Measurements from ENCODE around the gene C1QA. TPM values are rescaled to one million over a fixed set of nuclear protein-coding genes. Genes with fewer than 3 reads are reported as not detected.

The C1QA gene
- total RNA-seq, 6 experiments from 2014 or later, result 66.3 to 227 (median 75.0) TPM

- intact Hi-C loops (cut with DNase I), result loop anchor here in 1 of 2 donors (10.0 kb wide), 1 partner anchor 199 kb away; no protein-coding TSS in a partner anchor
- Histone ChIP-seq H3K4me1 (no peaks in the 10 kb centered on the region), H3K36me3 (no peaks in the 10 kb centered on the region), H3K27me3 (no peaks in the 10 kb centered on the region), H3K27ac (no peak overlapping the region), H3K4me3 (no peak overlapping the region), H3K9me3 (no peaks in the 10 kb centered on the region)
- DNase-seq (no peak), ATAC-seq (no peak)
- TF ChIP-seq POLR2A (IDR thresholded peaks at IDR 0.05) (no peak), CTCF (IDR thresholded peaks at IDR 0.05) (no peak)
- WGBS (ENCODE audit: insufficient coverage, low coverage, low lambda C conversion rate, missing lambda C conversion rate), result 65% methylated on average over 9 of the region's 10 CpGs
These were observed 49.2 kb downstream of the C1QA start for GRCh38 chr1:22685591-22686059.

- Histone ChIP-seq H3K36me3 (no peaks in the 10 kb centered on the region), H3K4me3 (no peak overlapping the region), H3K27ac (no peak overlapping the region), H3K9me3 (no peaks in the 10 kb centered on the region), H3K4me1 (no peaks in the 10 kb centered on the region), H3K27me3 (no peaks in the 10 kb centered on the region)
- intact Hi-C loops (cut with DNase I), result loop anchor here in 1 of 2 donors (10.0 kb wide), 1 partner anchor 198 kb away; no protein-coding TSS in a partner anchor
- no peak for TF ChIP-seq POLR2A (IDR thresholded peaks at IDR 0.05)
- TF ChIP-seq CTCF (IDR thresholded peaks at IDR 0.05), result no peak
- WGBS (ENCODE audit: insufficient coverage, low coverage, low lambda C conversion rate, missing lambda C conversion rate), result 45% methylated on average over 2 of the region's 2 CpGs
- ATAC-seq, result no peak
- DNase-seq, result no peak
These were observed 50.8 kb downstream of the C1QA start for GRCh38 chr1:22687191-22687590.

- DNase-seq (no peak), ATAC-seq (no peak)
- Histone ChIP-seq H3K9me3 (no peaks in the 10 kb centered on the region), H3K27me3 (no peaks in the 10 kb centered on the region), H3K36me3 (no peaks in the 10 kb centered on the region), H3K4me3 (no peak overlapping the region), H3K27ac (no peak overlapping the region), H3K4me1 (no peaks in the 10 kb centered on the region)
- intact Hi-C loops (cut with DNase I), result loop anchor here in 1 of 2 donors (10.0 kb wide), 1 partner anchor 196 kb away; no protein-coding TSS in a partner anchor
- no peak for TF ChIP-seq CTCF (IDR thresholded peaks at IDR 0.05)
- TF ChIP-seq POLR2A (IDR thresholded peaks at IDR 0.05), result no peak
These were observed 52.0 kb downstream of the C1QA start for GRCh38 chr1:22688466-22688865.

Small RNA genes within 50 kb of the gene (microRNA-seq; reads per million reads assigned to microRNA genes)
- gene MIR6127, result 0 reads per million in 2 donors

Small RNA genes within 50 kb of the gene (small RNA-seq; reads per million reads assigned to genes)
- 0 reads per million in 2 experiments for gene MIR6127

Other genes starting within 250 kb of the C1QA start
- gene ZBTB40, start 184.8 kb upstream of the C1QA start, total RNA-seq, result 1 to 10 TPM; 6.2 to 7.6 (median 7.0) TPM
- gene EPHA8, start 73.1 kb upstream of the C1QA start, total RNA-seq, result not detected
- gene C1QC, start 7.0 kb downstream of the C1QA start, total RNA-seq, result 100 to 1,000 TPM in 2 of 6 experiments, 10 to 100 TPM in 4; 63.3 to 305 (median 71.9) TPM
- gene C1QB, start 16.6 kb downstream of the C1QA start, total RNA-seq, result 100 to 1,000 TPM in 4 of 6 experiments, 10 to 100 TPM in 2; 69.8 to 330 (median 152) TPM
- gene EPHB2, start 74.2 kb downstream of the C1QA start, total RNA-seq, result 1 to 10 TPM in 2 of 6 experiments, under 1 TPM in 4; 0.24 to 1.8 (median 0.62) TPM

All from right lobe of liver (tissue), 6 donors.